ENCODE measurements around the gene TRMT1L.
"Not testable (repeated sequence)": the region's sequence is repeated elsewhere in the genome, so short reads cannot be mapped to it uniquely, and the experiment has no call there.

Gene TRMT1L, protein sequence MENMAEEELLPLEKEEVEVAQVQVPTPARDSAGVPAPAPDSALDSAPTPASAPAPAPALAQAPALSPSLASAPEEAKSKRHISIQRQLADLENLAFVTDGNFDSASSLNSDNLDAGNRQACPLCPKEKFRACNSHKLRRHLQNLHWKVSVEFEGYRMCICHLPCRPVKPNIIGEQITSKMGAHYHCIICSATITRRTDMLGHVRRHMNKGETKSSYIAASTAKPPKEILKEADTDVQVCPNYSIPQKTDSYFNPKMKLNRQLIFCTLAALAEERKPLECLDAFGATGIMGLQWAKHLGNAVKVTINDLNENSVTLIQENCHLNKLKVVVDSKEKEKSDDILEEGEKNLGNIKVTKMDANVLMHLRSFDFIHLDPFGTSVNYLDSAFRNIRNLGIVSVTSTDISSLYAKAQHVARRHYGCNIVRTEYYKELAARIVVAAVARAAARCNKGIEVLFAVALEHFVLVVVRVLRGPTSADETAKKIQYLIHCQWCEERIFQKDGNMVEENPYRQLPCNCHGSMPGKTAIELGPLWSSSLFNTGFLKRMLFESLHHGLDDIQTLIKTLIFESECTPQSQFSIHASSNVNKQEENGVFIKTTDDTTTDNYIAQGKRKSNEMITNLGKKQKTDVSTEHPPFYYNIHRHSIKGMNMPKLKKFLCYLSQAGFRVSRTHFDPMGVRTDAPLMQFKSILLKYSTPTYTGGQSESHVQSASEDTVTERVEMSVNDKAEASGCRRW

GRCh38 chr1:185156854-185157598 lies at the start of gene TRMT1L, which contains the start of gene SWT1:
TSS of gene TRMT1L (minus strand) at chr1:185156953. CDS start at chr1:185156712, 241 bp downstream.
TSS of gene SWT1 (plus strand) at chr1:185157167. CDS start at chr1:185160842, 3,675 bp downstream.
- DNase-seq: peak; percentile 98

- no peak for DNase-seq
Measured at GRCh38 chr1:185200889-185201288, 44.1 kb upstream of the TRMT1L start.

DNA sequence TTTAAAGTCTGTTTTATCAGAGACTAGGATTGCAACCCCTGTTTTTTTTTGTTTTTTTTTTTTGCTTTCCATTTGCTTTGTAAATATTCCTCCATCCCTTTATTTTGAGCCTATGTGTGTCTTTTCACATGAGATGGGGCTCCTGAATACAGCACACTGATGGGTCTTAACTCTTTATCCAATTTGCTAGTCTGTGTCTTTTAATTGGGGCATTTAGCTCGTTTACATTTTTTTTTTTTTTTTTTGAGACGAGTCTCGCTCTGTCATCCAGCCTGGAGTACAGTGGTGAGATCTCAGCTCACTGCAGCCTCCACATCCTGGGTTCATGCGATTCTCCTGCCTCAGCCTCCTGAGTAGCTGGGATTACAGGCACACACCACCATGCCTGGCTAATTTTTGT lies 42.0 kb upstream of the TRMT1L start:
- DNase-seq: not testable (repeated sequence)

DNA sequence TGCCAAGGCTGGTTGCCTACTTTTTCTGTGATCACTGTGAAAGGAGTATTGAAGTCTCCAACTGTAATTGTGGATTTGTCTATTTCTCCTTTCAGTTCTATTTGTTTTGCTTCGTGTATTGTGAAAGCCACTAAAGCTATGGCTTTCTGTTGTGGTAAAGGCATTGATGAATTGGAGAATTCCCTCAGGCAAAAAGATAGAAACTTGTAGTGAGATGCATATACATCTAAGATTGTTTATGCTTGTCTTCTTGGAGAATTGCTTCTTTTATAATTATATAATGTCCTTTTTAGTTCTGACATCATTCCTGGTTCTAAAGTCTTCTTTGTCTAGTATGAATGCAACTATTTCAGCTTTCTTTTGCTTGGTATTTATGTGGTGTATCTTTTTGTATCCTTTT lies 37.0 kb upstream of the TRMT1L start:
- no peak for DNase-seq

GRCh38 chr1:185170291-185170848 lies 13.6 kb upstream of the TRMT1L start:
- DNase-seq: peak; percentile 28

DNA sequence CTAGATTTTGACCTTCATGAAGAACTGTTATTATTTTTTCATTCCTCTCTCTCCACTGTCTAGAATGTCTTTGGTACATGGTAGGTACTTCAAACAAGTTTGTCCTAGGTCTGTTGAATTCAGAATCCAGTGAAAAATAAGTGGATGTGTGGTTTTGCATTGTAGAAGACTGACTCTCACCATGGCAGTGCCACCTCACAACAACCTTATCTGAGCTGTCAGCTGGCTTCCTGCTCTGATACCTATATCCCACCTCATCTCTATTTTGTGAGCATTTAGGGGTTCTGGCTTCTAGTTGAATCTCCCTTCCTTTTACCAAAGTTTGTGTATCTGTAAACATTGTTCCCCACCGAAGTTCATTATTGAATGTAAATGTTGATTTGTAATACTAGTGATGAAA lies 9.4 kb upstream of the TRMT1L start:
- DNase-seq: no peak

DNA sequence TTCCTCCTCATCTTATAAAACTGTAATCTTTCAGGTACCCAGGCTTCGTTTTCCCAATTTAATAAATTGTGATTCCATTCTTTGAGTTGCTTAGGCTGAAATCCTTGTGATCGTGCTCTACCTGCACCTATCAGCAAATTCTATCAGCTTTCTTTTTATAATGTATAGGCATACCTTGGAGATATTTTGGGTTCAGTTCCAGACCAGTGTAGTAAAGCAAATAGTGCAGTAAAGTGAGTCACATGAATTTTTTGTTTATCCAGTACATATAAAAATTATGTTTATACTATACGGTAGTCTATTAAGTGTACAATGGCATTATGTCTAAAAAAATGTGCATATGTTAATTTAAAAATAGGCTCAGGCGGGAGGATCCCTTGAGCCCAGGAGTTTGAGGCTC lies 5.7 kb upstream of the TRMT1L start:
- no peak for DNase-seq

GRCh38 chr1:185159966-185160365 lies 3.2 kb upstream of the TRMT1L start:
- DNase-seq: no peak

DNA sequence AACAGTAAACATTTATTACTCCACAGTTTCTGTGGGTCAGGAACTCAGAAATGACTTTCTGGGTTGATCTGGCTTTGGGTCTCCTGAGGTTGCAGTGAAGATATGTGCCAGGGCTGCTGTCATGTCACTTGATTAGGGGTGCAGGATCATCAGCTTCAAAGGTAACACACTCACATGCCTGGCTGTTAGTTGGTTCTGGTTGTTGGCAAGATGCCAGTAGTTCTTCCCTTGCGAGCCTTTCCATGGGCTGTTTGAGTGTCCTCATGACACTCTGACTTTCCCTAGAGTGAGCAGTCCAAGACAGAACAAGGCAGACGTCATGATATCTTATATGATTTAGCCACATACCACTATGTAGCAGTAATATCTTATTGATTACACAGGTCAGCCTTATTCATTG lies 2.0 kb upstream of the TRMT1L start:
- DNase-seq: no peak

GRCh38 chr1:185157599-185158412 lies 1.1 kb upstream of the TRMT1L start:
- DNase-seq: no peak

GRCh38 chr1:185156288-185156853 lies 382 bp downstream of the TRMT1L start:
- DNase-seq: no peak

- DNase-seq: no peak
Measured at GRCh38 chr1:185155600-185156287, 1.0 kb downstream of the TRMT1L start.

DNA sequence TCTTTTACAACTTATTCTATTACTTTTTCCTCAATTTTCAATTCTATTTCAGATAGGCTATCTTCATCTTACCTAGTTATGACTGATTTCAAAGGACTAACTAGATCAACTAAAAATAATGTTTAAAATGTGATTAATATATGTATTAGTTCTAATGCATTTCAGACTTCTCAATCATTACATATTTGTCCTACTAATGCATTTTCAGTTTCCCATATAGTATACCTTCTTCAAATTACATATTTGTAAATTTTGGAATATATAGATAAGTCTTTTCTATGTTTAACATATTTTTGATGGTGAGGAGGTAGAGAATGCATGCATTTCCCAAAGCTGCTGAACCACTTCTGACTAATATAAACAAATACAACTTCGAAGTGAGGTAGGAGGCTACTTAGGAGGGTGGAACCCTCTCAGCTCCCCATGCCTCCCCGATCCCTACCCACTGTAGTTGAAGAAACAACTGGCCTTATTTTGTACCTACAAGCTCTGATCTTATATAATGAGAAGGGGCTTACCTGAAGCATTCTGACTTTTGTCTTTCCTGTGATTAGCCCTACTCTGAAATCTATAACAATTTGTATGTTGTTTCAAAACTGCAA lies 1.7 kb downstream of the TRMT1L start:
- DNase-seq: no peak

GRCh38 chr1:185152187-185152767 lies 4.5 kb downstream of the TRMT1L start:
- no peak for DNase-seq

GRCh38 chr1:185151215-185151614 lies 5.5 kb downstream of the TRMT1L start:
- no peak for DNase-seq

DNA sequence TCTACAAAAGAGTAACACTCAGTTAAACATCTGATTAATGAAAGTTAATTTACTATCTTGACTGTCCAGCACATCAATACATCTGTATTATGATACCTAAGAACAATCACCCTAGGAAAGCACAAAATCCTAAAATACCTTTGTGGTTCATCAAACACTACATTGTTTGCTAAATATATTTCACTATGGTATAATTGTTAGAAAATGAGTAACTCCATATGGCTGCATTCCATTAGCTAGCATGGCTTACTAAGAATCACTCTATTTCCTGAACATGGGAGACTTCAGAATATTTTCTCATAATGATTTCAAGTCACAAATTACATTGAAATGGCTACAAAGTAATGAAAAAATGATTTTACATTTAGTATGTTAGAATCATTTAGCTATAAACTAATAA lies 12.5 kb downstream of the TRMT1L start:
- no peak for DNase-seq

GRCh38 chr1:185139246-185139645 lies 17.5 kb downstream of the TRMT1L start:
- DNase-seq: no peak

DNA sequence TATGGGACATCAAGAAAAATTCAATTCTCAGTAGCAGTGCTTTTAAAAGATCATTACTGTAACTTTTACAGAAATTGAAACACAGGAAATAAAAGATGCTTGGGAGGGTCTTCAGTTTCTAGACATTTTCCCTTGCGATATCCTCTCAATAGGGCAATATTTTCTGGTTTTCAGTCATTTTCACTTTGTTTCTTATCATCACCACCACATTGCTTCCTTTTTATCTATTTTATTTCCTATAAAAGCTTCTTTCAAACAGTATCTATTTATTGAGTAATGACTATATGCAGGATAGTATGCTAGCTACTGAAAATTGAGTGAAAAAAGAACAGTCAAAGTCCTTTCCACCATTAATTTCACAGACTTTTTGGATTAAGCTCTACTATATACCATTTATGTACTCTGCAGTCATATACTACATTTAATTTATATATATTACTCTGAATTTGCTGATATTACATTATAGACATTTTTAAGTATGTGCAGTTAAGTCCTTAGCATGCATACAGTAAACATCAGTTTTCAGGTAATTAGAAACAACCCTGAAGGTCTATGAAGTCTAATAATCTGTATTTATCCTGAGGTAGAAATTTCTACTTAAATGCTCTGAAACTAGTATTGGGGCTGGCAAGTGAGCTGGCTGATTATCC lies 18.7 kb downstream of the TRMT1L start:
- no peak for DNase-seq

GRCh38 chr1:185132534-185132933 lies 24.2 kb downstream of the TRMT1L start:
- no peak for DNase-seq

- DNase-seq: no peak
Measured at GRCh38 chr1:185129708-185130107, 27.0 kb downstream of the TRMT1L start.
